Measurements from ENCODE around the gene STING1. TPM values are rescaled to one million over a fixed set of nuclear protein-coding genes. Genes with fewer than 3 reads are reported as not detected.

The STING1 gene
- total and polyA plus RNA-seq, 2 donors from 2014 or later: 29.8 to 109 TPM

GRCh38 chr5:139523635-139524445 lies 41.3 kb upstream of the STING1 start:
- Histone ChIP-seq H3K9me3 (ENCODE audit: control insufficient read depth in 2 of 3, insufficient read depth in 1 of 3, low read length in 3 of 3) (no peaks in the 10 kb centered on the region), H3K9ac (ENCODE audit: low read length in 3 of 3) (no peak overlapping the region), H3K27me3 (ENCODE audit: control insufficient read depth, insufficient read depth, low read length) (no peaks in the 10 kb centered on the region), H3K4me1 (ENCODE audit: control insufficient read depth in 2 of 3, insufficient read depth in 2 of 3, low read depth in 1 of 3, low read length in 3 of 3) (no peaks in the 10 kb centered on the region), H3K36me3 (ENCODE audit: control insufficient read depth in 2 of 3, insufficient read depth in 3 of 3, low read length in 3 of 3) (no peaks in the 10 kb centered on the region), H3K4me3 (ENCODE audit: low read length in 3 of 3) (no peak overlapping the region), H3K27ac (ENCODE audit: low read depth in 2 of 2, low read length in 2 of 2) (no peak overlapping the region)
- FAIRE-seq: no peak
- no peak for DNase-seq
- intact Hi-C loops (cut with DNase I): no loop called here
- TF ChIP-seq CTCF (IDR thresholded peaks at IDR 0.05; ENCODE audit: borderline replicate concordance, extremely low read depth, insufficient read depth): no peak

GRCh38 chr5:139517683-139518564 lies 35.4 kb upstream of the STING1 start:
- Histone ChIP-seq H3K4me1 (ENCODE audit: control insufficient read depth in 2 of 3, insufficient read depth in 2 of 3, low read depth in 1 of 3, low read length in 3 of 3) (peaks cover 0 to 6% (median 0%) of the 10 kb centered on the region in 3 donors), H3K9me3 (ENCODE audit: control insufficient read depth in 2 of 3, insufficient read depth in 1 of 3, low read length in 3 of 3) (no peaks in the 10 kb centered on the region), H3K4me3 (ENCODE audit: low read length in 3 of 3) (peak overlapping the region; percentile 61 to 89 (median 77)), H3K27ac (ENCODE audit: low read depth in 2 of 2, low read length in 2 of 2) (peak overlapping the region; percentile 72 to 94), H3K9ac (ENCODE audit: low read length in 3 of 3) (peak overlapping the region; percentile 60 to 99 (median 90)), H3K27me3 (ENCODE audit: control insufficient read depth, insufficient read depth, low read length) (no peaks in the 10 kb centered on the region), H3K36me3 (ENCODE audit: control insufficient read depth in 2 of 3, insufficient read depth in 3 of 3, low read length in 3 of 3) (no peaks in the 10 kb centered on the region)
- FAIRE-seq: no peak
- peak; percentile 94 to 97 (median 96) for DNase-seq
- intact Hi-C loops (cut with DNase I): no loop called here
- TF ChIP-seq CTCF (IDR thresholded peaks at IDR 0.05; ENCODE audit: borderline replicate concordance, extremely low read depth, insufficient read depth): peak; percentile 95

DNA sequence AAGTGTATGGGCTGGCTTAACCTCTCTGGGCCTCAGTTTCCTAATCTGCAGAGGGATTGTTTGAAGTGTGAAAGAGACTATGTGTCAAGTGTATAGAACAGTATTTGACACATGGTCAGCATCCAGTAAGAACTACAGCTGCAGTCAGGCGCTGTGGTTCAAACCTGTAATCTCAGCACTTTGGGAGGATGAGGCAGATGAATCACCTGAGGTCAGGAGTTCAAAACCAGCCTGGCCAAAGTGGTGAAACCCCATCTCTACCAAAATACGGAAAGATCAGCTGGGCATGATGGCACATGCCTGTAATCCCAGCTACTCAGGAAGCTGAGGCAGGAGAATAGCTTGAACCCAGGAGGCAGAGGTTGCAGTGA lies 31.9 kb upstream of the STING1 start:
- Histone ChIP-seq H3K4me1 (ENCODE audit: control insufficient read depth in 2 of 3, insufficient read depth in 2 of 3, low read depth in 1 of 3, low read length in 3 of 3) (peaks cover 0 to 6% (median 0%) of the 10 kb centered on the region in 3 donors), H3K4me3 (ENCODE audit: low read length in 3 of 3) (no peak overlapping the region), H3K27ac (ENCODE audit: low read depth in 2 of 2, low read length in 2 of 2) (no peak overlapping the region), H3K9me3 (ENCODE audit: control insufficient read depth in 2 of 3, insufficient read depth in 1 of 3, low read length in 3 of 3) (no peaks in the 10 kb centered on the region), H3K27me3 (ENCODE audit: control insufficient read depth, insufficient read depth, low read length) (no peaks in the 10 kb centered on the region), H3K9ac (ENCODE audit: low read length in 3 of 3) (no peak overlapping the region), H3K36me3 (ENCODE audit: control insufficient read depth in 2 of 3, insufficient read depth in 3 of 3, low read length in 3 of 3) (no peaks in the 10 kb centered on the region)
- intact Hi-C loops (cut with DNase I): loop anchor here (5.0 kb wide), 1 partner anchor 87 kb away; no protein-coding TSS in a partner anchor
- DNase-seq (no peak), FAIRE-seq (no peak)
- TF ChIP-seq CTCF (IDR thresholded peaks at IDR 0.05; ENCODE audit: borderline replicate concordance, extremely low read depth, insufficient read depth): no peak
